GM21786 (cell line): ENCODE measurements around the gene APBB2.

Source experiments
- ATAC-seq: cut with Tn5 transposase; IDR thresholded peaks from one replicate; pipeline ENCODE4 v1.9.1; 2021; ENCODE audit not compliant: unreplicated experiment

The APBB2 gene

GRCh38 chr4:40789771-40790170 lies 424.6 kb downstream of the APBB2 start:
- no peak for ATAC-seq

DNA sequence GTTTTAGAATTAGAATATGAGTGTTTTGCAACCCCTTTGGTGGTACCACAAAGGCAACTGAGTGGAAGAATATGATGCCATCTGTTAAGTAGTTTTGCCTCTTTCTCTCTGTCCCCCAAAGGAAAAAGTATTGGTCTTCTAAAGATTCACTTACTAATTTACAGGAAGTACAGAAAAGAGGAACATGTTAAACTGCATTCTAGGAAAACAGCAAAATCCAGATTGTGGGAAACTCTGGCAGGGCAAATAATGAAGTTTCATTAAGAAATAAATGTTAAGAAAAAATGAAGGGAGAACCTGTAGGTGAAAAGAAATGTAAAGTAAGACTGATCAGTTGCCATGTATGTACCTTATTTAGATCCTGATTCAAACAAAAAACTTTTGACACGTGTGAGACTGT lies 425.3 kb downstream of the APBB2 start:
- no peak for ATAC-seq

DNA sequence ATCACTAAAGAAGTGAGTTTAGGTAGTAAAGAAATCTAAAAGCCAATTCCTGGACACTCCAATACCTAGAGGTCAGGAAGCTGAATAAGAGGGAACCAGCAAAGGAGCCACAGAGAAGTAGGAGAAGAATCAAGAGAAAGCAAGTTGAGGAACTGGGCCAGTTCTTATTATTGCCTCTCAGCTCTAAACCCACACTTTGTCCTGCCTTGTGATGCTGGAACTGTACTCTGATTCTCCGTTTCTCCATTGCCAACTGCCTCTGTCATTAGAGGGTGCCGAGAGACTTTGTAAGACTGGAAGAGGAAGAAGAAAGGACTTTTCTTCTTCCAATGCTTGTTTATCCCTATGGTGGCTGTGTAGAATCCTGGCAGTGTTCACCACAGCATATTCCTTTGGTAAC lies 426.0 kb downstream of the APBB2 start:
- no peak for ATAC-seq

GRCh38 chr4:40785727-40786126 lies 428.6 kb downstream of the APBB2 start:
- no peak for ATAC-seq

DNA sequence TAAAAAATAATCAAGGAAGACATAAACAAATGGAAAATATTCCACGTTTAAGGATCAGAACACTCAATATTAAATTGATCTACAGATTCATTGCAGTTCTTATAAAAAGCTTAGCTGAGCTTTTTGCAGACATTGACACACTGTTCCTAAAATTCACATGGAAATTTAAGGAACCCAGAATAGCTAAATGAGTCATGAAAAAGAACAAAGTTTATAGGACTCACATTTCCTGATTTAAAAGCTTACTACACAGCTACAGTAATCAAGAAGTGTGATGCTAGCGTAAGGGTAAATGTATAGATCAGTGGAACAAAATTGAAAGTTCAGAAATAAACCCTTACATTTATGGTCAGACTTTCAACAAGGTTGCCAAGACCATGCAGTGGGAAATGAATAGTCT lies 431.5 kb downstream of the APBB2 start:
- ATAC-seq = no peak

DNA sequence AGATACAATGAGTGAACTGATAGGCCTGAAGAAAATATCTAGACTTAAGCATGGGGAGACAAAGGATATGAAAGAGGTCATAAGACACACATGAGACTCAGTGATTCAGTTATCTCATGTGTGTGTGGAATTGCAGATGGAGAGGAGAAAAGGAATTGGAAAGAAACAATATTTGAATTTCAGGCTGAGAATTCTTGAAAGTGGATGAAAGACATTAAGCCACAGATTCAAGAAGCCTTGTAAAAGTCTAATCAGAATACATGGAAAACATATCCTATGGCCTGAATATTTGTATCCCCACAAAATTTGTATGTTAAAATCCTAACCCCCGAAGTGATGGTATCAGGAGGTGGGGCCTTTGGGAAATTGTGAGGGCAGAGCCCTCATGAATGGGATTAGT lies 436.3 kb downstream of the APBB2 start:
- no peak for ATAC-seq

DNA sequence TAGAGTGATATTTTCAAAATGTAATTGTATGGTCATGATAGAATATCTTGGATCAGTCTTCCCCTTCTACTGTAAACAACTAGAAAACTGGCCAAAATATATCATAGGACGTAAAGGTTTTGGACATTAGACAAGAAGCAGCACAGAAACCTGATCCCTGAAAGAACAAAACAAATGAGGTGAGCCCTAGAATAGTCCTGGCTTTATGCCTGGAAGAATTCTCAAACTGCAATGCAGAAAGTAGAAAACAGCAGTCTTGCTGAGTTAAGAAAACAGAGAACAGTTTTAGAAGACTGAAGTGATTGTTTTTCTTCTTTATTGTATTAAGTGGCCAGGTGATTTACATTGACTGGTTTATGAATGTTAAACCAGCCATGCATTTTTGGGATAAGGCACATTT lies 445.1 kb downstream of the APBB2 start:
- ATAC-seq = no peak

DNA sequence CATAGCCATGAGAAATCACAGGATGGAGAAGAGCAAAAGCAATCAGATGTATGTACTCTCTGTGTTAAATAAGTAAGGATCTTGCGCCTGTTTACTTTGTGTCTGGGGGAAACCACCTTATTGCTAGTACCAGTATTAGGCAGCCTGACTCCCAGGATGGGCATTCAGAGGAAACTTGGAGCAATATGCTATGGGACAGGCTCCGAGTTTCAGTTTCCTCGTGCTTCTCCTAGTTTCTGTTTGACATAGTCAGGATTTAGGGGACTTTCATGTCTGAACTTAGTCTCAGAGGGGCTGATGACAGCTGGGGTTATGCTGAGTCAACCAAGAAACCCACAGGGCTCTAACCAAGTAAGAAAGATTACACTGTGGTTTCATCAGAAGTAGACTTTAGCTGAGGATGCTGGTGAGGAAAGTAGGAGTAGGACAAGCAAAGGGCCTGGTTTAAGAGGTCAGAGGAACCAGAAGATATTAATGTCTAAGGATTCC lies 451.1 kb downstream of the APBB2 start:
- ATAC-seq = peak; percentile 99
